Astrocyte (in vitro differentiated cells and primary cell): ENCODE results near the gene PTPRN2.

Experiments used
- EZH2 ChIP-seq: IDR thresholded peaks from 2 replicates; pipeline ENCODE4 v1.6.1; 2012; ENCODE audit warnings: mild to moderate bottlenecking, low read length, inconsistent platforms; ENCODE audit not compliant: insufficient read depth
- TF ChIP-seq, protein P1 (sequence below): IDR thresholded peaks from 2 replicates; pipeline ENCODE4 v1.5.1; 2011; ENCODE audit warnings: low read depth, mild to moderate bottlenecking, inconsistent platforms, low read length, moderate library complexity; ENCODE audit not compliant: insufficient read depth

DNA sequence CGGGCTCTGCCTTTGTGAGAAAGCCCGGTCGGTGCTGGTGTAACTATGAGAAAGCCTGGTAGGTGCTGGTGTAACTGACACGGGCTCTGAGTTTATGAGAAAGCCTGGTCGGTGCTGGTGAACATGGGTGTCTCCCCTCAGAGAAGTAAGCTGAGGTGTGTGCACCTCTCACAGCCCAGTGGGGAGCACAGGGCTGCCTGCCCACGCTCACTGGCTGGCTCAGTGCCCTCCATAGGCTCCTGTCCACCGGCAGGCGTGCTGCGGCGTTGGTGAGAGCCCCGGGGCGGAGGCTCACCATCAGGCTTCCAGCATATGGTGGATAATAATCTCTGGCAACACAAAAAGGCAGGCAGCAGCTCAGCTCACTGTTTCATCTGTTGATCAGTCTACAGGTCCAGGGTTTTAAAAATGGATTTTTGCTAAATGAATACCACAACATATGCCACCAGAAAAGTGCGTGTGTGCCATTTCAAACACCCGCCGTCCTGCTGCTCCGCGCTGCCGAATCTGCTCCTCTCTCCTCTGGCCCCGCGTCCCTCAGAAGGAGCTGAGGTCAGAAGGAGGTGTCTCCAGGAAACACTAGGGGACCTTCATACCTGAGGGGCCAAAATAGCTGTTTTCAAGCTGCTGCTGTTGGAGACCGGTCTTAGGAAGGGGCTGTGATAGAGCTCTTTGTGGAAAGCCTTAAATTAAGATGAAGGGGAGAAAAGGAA, 885.2 kb downstream of the PTPRN2 start:
- TF ChIP-seq, protein P1, sequence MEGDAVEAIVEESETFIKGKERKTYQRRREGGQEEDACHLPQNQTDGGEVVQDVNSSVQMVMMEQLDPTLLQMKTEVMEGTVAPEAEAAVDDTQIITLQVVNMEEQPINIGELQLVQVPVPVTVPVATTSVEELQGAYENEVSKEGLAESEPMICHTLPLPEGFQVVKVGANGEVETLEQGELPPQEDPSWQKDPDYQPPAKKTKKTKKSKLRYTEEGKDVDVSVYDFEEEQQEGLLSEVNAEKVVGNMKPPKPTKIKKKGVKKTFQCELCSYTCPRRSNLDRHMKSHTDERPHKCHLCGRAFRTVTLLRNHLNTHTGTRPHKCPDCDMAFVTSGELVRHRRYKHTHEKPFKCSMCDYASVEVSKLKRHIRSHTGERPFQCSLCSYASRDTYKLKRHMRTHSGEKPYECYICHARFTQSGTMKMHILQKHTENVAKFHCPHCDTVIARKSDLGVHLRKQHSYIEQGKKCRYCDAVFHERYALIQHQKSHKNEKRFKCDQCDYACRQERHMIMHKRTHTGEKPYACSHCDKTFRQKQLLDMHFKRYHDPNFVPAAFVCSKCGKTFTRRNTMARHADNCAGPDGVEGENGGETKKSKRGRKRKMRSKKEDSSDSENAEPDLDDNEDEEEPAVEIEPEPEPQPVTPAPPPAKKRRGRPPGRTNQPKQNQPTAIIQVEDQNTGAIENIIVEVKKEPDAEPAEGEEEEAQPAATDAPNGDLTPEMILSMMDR: no peak
- TF ChIP-seq EZH2: no peak
